LNCAP (cell line): ENCODE measurements around the gene CBX1.
A peak's percentile ranks its signal among the peaks of the same experiment; 100 is the strongest.

Source experiments
- CTCF ChIP-seq: fragments of 450-650 bp; IDR thresholded peaks from 2 replicates; pipeline ENCODE4 v1.5.1; 2017; ENCODE audit warnings: mild to moderate bottlenecking

Gene CBX1

GRCh38 chr17:48144231-48144630, 43.0 kb upstream of the CBX1 start:
- TF ChIP-seq CTCF, result no peak

- TF ChIP-seq CTCF, result no peak
Measured at GRCh38 chr17:48143629-48144028, 42.4 kb upstream of the CBX1 start.

- no peak for TF ChIP-seq CTCF
Measured at GRCh38 chr17:48139944-48140343, 38.7 kb upstream of the CBX1 start.

DNA sequence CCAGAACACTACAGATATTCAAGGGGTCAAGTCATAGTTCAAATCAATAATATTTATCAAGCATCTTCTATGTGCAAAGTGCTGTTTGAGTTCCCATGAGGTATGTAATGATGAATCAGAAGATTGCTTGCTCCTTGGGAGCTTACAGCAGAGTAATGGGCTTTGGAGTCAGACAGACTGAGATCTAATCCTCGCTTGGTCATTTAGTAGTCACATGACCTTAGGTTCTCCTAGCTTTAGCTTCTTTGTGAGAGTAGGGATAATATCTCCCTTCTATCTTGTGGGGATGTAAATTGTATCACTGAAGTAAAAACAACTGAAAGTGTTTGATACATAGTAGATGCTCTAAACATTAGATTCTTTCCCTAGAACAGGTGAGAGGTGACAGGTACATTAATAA, 36.4 kb upstream of the CBX1 start:
- TF ChIP-seq CTCF, result no peak

- no peak for TF ChIP-seq CTCF
Measured at GRCh38 chr17:48134912-48135480, 33.7 kb upstream of the CBX1 start.

DNA sequence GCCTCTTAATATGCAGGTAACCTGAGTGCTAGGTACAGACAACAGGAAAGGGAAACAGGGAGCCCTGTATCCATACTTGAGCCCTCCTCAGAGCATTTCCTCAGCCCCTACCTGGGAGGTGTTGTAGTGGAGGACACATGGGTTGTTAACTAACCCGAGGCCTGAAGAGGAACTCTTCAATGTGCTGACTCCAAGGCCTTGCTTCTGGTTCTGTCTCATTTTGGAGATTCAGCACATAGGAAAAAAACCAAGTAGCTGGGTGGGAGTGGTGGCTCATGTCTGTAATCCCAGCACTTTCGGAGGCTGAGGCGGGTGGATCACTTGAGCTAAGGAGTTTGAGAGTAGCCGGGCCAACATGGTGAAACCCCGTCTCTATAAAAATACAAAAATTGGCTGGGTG, 31.1 kb upstream of the CBX1 start:
- no peak for TF ChIP-seq CTCF

DNA sequence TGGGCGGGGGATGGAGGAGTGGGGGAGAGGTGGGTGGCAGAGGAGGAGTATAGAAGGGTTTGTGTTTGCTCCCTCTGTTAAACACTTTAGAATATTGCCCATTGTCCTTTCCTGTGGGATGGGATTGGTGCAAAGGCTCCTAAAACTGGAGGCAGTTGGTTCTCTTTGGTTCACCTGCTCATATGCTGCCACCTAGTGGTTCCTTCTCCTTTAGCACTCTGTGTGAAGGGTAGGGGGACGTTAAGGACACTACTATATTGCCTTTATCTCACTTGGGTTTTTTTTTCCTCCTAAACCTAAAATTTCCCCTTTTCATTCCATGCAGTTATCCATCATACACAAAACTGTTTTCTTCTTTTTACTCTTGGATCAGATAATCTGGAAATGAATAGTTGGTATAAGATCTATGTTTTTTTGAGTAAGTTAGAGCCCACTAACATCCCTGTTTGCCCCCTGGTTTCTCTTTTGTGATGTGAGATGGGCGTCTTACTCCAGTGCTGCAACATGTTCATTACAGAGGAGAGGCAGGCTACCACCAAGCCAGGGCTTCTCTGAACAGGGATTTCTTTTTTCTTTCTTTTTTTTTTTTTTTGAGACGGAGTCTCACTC, 30.0 kb upstream of the CBX1 start:
- TF ChIP-seq CTCF, result peak; percentile 90

- no peak for TF ChIP-seq CTCF
Measured at GRCh38 chr17:48129981-48130380, 28.7 kb upstream of the CBX1 start.
